Stimulated activated CD4-positive, alpha-beta T cell treated with anti-CD3 and anti-CD28 coated beads, Interleukin-4, amount 100 ng/mL, for 1 hour (primary cell): ENCODE measurements around the gene PPP1R7.

Experiments used
- DNase-seq: peaks from one replicate; pipeline ENCODE4 v3.0.0-alpha.2; 2020

Gene PPP1R7

DNA sequence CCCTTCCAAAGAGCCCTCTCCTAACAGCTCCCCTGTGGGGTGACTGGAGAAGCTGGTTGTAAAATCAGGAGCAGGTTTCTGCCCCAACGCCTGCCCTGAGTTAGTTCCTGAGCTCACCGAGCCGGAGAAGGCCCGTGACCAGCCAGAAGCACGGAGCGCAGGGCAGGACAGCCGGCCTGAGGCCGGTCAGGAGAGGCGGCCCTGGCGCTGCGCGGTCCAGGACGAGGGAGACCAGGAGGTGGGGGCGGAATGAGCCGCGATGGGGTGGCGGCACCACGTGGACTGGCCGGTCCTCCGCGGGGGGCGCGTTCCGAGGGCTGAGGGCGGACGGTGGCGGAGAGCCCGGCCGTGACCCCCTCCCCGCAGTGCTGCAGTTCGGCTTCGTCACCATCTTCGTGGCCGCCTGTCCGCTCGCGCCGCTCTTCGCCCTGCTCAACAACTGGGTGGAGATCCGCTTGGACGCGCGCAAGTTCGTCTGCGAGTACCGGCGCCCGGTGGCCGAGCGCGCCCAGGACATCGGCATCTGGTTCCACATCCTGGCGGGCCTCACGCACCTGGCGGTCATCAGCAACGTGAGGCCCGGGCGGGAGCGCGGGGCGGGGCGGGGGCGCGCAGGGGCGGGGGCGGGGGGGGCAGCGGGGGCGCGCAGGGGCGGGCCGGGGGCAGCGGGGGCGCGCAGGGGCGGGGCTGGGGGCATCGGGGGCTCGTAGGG lies 67.2 kb downstream of the PPP1R7 start:
- DNase-seq: peak; percentile 28

DNA sequence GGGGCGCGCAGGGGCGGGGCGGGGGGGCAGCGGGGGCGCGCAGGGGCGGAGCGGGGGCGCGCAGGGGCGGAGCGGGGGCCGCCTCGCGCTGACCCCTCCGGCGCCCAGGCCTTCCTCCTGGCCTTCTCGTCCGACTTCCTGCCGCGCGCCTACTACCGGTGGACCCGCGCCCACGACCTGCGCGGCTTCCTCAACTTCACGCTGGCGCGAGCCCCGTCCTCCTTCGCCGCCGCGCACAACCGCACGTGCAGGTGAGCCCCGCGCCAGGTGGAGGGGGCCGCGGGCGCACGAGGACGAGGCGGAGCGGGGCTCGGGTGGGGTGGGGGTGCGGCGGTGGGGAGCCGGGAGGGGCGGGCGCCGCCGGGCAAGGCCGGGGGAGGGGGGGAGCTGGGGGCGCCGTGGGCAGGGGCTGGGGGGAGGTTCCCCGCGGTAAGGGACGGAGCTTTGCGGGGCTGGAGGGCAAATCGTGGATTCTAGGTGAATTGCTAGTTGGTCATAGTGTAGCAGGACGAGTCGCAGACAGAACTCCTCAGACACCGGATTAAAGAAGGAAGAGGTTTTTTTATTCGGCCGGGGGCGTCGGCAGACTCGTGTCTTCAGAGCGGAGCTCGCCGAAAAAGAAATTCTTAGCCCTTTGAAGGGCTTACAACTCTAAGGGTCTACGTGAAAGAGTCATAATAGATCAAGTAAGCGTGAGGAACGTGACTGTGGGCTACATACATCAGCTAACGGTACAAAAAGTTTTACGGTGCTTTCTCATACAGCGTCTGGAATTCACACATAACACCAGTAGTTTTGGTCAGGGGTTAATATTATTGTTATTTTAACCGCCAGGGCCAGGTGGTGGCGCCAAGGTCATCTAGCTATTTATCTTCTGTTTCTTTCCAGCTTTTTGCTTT lies 68.1 kb downstream of the PPP1R7 start:
- DNase-seq: peak; percentile 39

DNA sequence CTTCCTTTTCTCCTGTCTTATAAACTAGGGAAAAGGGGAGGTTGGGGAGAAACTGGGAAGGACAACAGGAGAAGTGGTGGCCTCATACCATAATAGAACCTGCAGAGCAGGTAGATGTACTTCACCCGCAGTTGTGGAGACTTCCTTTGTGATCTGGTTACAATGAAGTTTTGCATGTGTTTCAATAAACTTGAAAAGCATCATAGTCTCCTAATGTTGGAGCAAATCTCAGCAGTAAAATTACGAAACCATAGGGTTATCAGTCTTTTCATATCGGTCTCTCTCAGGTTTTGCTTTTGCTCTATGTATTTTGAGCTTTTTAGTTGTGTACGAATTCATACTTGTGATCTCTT lies 68.7 kb downstream of the PPP1R7 start:
- DNase-seq: no peak

GRCh38 chr2:241219856-241220356 lies 69.6 kb downstream of the PPP1R7 start:
- DNase-seq: no peak

DNA sequence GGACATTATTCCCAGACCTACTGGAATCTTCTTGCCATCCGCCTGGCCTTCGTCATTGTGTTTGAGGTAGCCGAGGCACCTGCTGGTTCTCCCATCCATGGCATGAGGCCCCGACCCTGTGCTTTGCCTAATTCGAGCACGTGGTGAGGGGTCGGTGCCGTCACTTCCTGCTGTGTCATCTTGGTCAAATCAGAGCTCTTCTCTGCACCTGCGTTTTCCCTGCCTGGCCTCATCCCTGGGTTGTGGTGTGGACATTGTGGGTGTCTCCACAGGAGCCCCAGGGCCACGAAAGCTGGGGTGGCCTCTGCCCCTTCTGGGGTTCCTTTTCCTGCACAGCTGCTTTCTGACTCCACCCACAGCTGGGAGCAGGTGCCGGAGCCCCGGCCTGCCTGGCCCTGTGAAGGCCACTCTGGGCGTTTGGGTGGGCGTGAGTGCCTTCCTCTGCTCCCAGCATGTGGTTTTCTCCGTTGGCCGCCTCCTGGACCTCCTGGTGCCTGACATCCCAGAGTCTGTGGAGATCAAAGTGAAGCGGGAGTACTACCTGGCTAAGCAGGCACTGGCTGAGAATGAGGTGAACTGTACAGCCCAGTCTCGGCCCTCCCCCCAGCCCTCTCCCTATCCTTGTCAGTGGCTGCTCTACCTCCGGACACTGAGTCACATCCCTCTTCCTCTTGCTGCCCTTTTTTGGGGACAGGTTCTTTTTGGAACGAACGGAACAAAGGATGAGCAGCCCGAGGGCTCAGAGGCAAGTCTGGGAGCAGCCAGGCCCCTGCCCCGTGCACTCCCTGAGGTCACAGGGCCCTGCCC lies 73.1 kb downstream of the PPP1R7 start:
- DNase-seq: no peak

- no peak for DNase-seq
Measured at GRCh38 chr2:241224018-241224850, 74.0 kb downstream of the PPP1R7 start.

DNA sequence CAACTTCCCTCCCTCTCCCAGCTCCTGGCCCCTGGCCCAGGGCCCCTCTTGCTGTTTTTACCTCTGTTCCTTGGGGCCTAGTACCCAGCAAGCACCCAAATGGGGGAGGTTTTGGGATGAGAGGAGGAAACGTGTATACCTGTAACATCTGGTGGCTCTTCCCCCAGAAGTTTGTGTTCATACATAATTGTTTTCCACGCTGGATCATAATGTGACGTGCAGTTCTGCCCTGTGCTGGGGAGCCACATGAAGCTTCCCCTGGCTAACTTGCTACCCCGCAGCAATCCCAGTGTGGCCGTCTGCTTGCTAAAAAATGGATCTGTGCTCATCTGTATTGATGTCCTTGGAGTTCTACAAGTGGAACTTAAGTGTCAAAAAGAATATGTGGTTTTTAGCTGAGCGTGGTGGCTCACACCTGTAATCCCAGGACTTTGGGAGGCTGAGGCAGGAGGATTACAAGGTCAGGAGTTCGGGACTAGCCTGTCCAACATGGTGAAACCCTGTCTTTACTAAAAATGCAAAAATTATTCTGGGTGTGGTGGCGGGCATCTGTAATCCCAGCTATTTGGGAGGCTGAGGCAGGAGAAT lies 74.7 kb downstream of the PPP1R7 start:
- DNase-seq: no peak

- DNase-seq: no peak
Measured at GRCh38 chr2:241225545-241225944, 75.3 kb downstream of the PPP1R7 start.

DNA sequence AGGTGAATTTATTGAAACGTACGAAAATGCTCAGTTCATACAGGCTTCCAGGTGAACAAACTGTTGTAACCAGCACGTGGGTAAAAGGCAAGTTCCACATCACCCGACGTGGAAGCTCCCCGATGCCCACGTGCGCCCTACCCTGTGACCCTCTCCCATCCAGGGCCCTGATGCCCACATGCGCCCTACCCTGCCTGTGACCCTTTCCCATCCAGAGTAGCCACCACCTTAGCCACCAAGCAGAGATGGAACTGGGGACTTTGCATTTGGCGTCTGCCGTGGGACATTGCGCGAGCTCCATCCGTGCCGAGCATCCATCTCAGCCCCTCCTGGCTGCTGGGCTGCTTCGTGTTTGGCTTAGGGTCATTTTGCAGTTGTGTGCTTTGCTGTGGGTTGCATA lies 75.7 kb downstream of the PPP1R7 start:
- no peak for DNase-seq

DNA sequence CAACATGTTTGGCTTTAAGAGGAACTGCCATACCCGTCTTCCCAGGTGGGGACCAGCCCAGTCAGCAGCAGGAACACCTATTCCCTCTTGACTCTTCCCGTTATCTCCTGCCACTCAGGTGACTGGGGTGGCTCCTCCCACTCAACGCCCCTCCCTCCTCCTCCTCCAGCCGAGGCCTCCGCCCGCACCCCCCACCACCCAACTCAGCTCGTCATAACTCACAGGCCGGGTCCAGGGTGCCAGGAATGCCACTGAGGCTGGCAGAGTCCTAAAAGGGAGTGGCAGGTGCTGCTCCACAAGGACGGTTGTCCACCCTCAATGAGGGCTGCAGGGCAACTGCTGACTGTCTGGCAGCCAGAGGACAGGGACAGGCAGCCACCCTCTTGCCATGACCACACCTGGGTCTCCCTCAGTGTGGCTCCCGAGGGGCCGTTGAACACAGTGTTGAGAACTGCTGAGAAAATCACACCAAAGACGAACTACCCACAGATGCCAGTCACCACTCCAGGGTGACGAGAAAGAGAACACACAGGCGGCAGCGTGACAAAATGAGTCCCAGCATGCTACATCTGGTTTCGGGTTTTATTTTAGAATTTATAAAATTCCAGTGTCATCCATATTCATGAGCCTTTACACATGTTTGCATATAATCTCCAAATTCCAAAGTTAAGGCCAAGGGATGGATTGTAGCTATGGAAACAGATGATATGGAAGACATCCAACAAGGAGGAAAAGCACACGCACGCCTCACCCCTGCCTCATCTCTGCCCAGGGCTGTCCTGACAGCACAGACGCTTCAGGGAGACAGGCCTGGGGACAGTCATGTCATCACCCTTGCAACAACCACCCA lies 76.7 kb downstream of the PPP1R7 start:
- no peak for DNase-seq

DNA sequence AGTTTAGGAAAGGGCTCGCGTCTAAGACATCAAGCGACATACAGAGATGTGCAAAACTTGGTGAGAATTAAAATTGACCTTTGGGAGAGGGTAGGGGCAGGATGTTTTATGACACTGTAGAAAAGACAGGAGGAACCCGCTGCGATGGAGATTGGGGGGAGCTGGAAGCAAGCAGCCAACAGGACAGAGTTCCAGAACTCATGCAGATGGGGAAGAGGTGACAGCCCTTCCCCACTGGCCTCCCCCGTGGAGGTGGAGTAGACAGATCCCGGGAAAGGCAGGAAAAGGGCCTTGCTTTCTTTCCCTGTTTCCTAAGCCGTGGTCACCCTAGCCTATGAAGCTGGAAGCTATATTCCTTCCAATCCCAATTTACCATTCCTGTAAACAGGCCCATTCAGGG lies 77.3 kb downstream of the PPP1R7 start:
- DNase-seq: no peak

DNA sequence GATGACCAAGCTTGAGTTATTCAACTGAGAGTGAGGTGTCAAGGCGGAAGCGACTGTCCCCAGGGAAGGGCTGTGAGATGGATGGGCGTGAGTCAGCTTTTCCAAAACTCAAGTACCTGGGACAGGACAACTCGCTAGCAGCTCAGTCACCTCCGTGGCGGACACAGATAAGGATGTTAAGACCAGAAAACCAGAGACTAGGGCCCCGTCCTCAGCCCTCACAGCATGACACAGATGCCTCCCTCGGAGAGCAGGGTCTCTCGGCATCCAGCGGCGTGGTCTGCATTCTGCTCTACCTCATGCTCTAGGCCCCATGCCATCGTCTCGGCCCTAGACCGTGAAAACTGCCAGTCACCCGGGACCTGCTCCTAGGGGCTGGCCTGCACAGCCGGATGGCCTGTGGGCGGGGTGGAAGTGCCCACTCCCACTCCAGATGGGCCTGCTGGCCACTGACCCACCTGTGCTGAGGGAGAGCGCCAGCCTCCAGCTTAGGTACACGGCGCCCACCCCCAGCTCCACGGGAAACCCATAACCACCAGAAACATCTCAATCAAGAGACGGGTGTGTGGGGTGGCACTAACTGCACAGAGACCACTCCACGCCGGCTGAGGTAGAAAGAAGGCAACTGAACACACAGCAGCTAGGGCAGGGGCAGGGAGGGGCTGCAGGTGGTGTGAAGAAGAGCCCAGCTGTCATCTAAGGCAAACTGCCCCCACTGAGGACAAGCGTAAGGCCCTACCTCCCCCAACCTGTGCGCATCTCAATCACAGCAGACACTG lies 78.0 kb downstream of the PPP1R7 start:
- no peak for DNase-seq

DNA sequence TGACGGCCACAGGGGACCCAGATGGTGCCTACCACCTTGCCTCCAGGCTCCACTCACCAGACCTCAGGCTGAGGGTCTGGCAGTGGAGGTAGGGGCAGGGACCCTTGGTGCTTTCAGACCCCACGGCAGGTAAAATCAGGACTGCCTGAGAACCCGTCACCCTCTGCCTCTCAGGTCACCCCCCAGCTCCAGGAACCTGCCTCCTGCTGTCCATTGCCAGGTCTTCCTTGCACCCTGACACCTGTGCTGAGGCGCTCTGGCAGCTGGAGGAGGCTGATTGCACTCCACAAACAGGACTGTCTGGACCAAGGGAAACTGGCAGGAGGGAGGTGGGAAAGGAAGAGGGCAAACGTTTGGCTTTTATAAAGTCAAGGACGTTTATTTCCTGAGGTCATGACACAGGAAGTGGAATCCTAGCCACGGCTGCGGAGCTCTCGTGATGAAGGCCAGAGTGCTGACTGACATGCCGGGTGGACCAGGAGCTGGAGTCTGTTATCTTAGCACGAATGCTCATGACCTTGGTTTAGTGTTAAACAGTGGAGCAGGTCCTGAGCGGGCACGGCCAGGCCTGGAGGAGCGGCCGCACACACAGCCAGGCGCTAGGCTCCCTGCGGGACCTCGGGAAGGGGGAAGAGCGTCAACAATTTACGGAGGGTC lies 78.7 kb downstream of the PPP1R7 start:
- DNase-seq: no peak

GRCh38 chr2:241229563-241230401 lies 79.5 kb downstream of the PPP1R7 start:
- DNase-seq: no peak

DNA sequence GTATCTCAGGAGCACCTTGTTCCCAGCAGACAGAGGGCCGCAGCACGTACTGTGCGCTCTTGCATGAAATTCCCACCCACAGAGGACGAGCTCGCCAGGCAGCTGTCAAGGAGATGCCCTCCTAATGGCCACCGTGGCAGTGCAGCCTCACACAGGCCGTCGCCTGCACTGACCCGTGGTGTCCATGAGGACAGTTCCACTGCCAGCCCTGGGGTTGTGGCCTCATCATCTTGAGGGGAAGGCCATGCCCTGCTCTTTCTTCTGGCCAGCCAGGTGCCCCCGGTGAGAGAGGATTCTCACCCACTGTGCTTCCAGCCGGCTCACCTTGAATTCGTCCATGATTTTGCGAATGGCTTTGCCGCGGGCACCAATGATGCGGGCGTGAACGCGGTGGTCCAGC lies 80.2 kb downstream of the PPP1R7 start:
- DNase-seq: no peak

DNA sequence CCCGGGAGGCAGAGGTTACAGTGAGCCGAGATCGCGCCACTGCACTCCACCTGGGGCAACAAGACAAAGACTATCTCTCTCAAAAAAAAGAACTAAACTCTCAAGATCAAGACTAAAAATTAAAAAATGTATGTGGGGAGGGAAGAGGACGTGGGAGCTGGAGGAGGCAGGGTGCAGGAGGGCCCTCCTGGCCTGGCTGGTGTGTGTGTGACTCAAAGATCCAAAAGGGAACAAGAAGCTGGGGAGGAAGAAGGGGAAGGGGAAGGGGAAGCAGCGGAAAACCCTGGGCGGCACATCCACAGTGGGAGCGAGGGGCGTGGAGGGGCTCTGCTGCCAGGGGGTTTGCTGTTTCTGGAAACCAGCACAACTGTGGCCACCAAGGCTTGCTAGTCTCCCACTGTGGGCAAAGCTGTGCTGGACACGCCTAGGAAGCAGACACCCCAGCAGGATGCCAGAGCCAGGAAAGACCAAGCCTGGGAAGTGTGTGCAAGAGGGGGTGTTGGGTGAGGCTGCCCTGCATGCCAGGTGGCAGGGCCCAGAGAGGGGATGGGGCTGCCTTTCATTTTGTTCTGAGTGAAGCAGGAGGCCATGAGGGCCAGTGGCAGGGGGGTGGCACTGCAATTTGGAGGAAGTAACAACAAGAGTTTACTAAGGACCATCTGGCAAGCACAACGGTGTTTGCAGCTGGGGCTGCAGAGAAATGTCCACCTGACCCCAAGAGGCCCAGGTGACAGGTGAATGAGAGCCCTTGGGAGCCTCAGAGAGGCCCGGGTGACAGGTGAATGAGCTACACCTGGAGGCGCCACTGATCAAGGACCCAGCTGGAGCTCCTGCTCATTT lies 82.7 kb downstream of the PPP1R7 start:
- no peak for DNase-seq
